ES-I3 (cell line): ENCODE results near the gene ETNPPL.

Experiments used
- H3K36me3 ChIP-seq: 2 replicates; pipeline ENCODE4 v1.6.1; 2013; ENCODE audit warnings: mild to moderate bottlenecking, low read length, control low read depth, moderate library complexity; ENCODE audit not compliant: insufficient read depth
- H3K4me1 ChIP-seq: 2 replicates; pipeline ENCODE4 v1.6.1; 2013; ENCODE audit warnings: mild to moderate bottlenecking, control low read depth, low read length; ENCODE audit not compliant: insufficient read depth
- H3K9ac ChIP-seq: 2 replicates; pipeline ENCODE4 v1.6.1; 2013; ENCODE audit warnings: low read depth, mild to moderate bottlenecking, low read length, moderate library complexity
- H3K9me3 ChIP-seq: 2 replicates; pipeline ENCODE4 v1.6.1; 2013; ENCODE audit warnings: mild to moderate bottlenecking, low read length, moderate library complexity; ENCODE audit not compliant: control insufficient read depth, insufficient read depth

Gene ETNPPL

DNA sequence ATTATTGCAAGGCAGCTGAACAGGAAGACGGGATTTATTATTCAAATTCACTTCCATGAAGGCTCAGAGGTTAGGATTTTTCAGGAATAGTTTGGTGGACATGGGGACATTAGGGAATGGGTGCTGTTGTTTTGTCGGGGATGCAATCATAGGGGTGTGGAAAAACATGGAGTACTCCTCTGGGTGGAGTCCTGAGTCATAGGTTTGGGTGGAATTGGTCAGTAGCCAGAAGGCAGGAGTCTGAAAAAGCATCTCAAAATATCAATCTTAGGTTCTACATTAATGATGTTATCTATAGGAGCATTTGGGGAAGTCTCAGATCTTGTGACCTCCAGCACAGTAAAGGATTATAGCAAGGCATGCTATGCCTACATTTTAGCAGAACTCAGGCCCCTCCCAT lies 14.5 kb upstream of the ETNPPL start:
- no peaks in the 10 kb centered on the region for H3K9me3 ChIP-seq
- no peaks in the 10 kb centered on the region for H3K36me3 ChIP-seq
- no peaks in the 10 kb centered on the region for H3K4me1 ChIP-seq
- H3K9ac ChIP-seq, result no peak overlapping the region

DNA sequence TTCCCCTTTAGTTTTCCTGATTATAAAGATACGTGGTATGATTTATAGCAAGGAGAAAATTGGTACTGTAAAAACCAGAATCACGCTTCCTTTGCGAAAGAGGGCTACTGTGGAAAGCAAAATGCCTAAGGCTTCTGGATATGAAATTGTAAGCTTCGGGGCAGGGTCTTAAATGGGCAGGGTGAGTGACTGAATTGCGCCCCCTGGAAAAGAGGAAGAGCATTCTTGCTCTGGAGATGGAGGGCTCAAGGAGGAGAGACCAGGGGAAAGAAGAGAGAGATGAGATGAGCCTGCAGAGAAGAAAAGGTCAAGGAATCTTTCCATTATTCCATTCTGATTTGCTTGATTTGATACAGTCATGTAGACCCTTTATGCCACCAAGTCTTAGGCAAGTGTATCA lies 13.1 kb upstream of the ETNPPL start:
- Histone ChIP-seq H3K4me1 (no peaks in the 10 kb centered on the region), H3K9me3 (no peaks in the 10 kb centered on the region), H3K9ac (no peak overlapping the region), H3K36me3 (no peaks in the 10 kb centered on the region)

DNA sequence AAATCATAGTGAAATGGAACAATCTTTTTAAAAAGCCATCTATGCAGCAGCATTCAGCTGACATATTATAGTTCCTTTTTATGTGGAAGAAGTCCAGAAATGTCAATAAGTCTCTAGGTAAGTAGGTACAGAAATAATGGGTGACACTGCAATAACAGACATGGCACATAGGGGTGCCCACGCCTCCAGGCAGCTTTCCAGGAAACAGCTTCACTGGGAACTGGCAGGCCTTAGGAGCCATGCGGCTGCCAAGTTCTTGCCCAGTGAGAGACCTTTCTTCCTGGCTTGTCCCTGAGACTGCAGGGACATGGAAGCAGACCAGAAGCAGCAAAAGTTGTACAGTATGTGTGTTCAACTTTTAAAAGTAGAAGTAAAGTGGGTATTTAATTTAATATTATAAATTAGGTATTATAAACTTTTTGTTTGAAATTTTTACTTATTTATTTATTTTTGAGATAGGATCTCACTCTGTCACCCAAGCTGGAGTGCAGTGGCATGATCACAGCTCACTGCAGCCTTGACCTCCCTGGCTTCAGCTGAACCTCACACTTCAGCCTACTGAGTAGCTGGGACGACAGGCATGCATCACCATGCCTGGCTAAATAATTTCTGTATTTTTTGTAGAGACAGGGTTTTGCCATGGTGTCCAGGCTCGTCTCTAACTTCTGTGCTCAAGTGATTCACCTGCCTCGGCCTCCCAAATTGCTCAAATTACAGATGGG lies 12.1 kb upstream of the ETNPPL start:
- no peaks in the 10 kb centered on the region for H3K9me3 ChIP-seq
- H3K9ac ChIP-seq, result no peak overlapping the region
- peaks cover 3% of the 10 kb centered on the region; the same call in 1 of the 2 replicates for H3K4me1 ChIP-seq
- no peaks in the 10 kb centered on the region for H3K36me3 ChIP-seq

DNA sequence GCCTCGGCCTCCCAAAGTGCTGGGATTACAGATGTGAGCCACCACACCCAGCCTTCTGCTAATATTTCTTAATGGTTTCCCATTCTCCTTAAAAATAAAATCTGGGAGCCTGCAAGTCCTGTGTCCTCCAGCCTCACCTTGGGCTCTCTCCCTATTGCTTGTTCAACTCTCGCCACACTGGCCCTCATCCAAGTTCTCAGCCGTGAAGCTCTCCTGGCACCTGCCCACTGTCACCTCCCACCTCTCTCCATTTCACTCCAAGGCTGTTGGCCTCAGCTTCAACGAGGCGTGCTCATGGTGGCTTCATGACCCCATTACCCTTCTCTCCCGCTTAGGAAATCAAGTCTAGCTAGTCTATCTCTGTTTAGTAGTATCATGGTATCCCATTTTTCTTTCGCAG lies 9.5 kb upstream of the ETNPPL start:
- peaks cover 3% of the 10 kb centered on the region; the same call in 1 of the 2 replicates for H3K4me1 ChIP-seq
- H3K36me3 ChIP-seq, result no peaks in the 10 kb centered on the region
- H3K9me3 ChIP-seq, result no peaks in the 10 kb centered on the region
- no peak overlapping the region for H3K9ac ChIP-seq

DNA sequence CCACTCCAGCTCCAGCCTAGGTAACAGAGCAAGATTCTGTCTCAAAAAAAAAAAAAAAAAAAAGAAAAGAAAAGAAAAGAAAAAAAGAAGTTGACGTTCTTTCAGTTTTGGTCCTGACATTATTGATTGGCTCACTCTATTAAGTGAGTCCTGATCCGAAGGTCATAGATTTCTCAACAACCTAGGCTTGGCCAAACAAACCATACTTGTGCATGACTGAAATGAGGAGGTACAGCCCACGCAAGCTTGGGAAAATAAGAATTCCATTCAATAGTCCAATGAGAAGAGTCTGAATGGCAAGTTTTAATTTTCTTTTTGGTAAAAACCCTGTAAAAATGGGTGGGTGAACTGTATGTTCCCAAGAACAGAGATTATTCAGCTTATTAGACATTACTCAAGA lies 3.2 kb upstream of the ETNPPL start:
- Histone ChIP-seq H3K36me3 (no peaks in the 10 kb centered on the region), H3K4me1 (peaks cover 3% of the 10 kb centered on the region; the same call in 1 of the 2 replicates), H3K9ac (no peak overlapping the region), H3K9me3 (no peaks in the 10 kb centered on the region)

DNA sequence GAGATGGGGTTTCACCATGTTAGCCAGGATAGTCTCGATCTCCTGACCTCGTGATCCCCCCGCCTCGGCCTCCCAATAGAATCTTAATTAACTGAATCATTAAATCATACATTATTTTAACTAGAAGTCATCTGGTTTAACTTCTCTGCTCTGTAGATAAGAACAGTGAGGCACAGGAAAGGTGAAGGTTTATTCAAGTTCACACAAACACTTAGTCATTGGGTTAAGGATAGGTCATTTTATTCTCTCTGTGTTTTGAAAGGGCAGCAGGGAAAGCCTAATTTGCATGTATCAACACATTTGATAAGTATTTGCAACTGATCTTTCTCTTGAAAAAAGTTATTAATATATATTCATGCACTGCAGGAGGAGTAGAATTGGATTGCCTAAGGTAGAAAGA lies 1.1 kb upstream of the ETNPPL start:
- H3K4me1 ChIP-seq, result no peaks in the 10 kb centered on the region
- no peaks in the 10 kb centered on the region for H3K36me3 ChIP-seq
- no peak overlapping the region for H3K9ac ChIP-seq

DNA sequence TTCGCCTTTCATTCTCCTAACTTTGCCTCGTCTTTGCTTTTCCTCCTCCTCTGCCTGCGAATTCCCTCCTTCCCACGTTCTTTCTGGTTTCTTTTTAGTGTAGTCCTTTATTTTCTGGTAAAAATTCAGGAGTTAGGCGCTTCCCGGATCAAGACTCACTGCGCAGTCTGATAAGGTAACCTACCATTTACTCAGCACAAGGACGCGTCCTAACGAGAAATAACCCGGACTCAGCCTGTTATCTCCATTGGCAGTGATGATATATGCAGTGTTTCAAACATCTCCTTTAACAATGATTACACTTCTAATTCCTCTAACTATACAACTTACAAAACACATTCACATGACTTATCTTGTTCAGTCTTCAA lies 357 bp upstream of the ETNPPL start:
- Histone ChIP-seq H3K4me1 (no peaks in the 10 kb centered on the region), H3K9me3 (no peaks in the 10 kb centered on the region), H3K9ac (peak overlapping the region; percentile 71), H3K36me3 (no peaks in the 10 kb centered on the region)

More for the DNA sequence above, 1.1 kb upstream of the ETNPPL start:
- no peaks in the 10 kb centered on the region for H3K9me3 ChIP-seq

DNA sequence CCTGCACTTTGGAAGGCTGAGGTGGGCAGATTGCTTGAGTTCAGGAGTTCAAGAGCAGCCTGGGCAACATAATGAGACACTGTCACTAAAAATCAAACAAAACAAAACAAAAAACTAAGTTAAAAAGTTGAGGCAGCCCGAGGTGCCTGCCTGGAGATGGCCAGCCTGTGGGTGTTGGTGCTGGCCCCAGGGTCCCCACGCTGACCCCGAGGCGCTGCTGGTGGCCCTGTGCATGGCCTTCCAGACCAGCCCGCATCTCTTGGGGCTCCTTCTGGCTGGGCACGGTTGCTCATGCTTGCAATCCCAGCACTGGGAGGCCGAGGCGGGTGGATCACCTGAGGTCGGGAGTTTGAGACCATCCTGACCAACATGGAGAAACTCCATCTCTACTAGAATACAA lies 4.4 kb downstream of the ETNPPL start:
- Histone ChIP-seq H3K9ac (no peak overlapping the region), H3K4me1 (no peaks in the 10 kb centered on the region), H3K9me3 (no peaks in the 10 kb centered on the region), H3K36me3 (no peaks in the 10 kb centered on the region)

DNA sequence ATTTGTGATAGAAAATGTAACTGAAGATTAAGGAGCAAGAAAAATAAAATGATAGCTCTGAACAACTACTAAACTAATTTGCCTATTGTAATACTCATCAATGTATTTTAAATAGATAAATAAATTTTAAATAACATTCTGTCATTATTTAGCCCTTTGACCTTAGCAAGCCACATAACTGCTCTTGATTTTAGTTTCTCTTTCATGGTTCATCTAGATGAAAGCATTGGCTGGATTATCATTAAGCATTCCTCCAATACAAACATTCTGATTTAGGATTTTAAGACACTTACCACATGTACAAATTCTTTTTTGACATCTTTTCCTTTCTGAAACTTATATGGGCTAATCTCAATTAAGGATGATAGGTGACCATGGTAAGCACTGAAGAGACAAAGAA lies 8.5 kb downstream of the ETNPPL start:
- H3K9me3 ChIP-seq, result no peaks in the 10 kb centered on the region

DNA sequence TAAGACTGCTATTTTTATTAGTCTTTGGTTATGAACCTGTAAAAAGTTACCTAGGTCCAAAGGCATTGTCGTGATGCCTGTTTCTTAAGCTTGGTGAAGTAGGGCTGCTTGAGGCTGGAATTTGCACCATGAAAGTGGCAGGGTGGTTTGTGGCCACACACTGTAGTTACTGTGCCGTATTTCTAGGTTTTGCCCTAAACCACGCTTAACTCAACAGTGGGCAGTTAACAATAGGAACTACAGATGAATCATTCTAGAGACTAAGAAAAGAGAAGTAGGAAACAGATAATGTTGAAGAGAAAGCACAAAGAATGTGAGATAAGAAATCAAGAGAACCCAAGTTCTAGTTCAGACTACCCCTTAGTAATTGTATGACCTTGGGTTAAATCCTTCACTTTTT lies 11.5 kb downstream of the ETNPPL start:
- H3K4me1 ChIP-seq, result no peaks in the 10 kb centered on the region
- no peaks in the 10 kb centered on the region for H3K9me3 ChIP-seq
- H3K36me3 ChIP-seq, result no peaks in the 10 kb centered on the region
- H3K9ac ChIP-seq, result no peak overlapping the region

More for the DNA sequence above, 8.5 kb downstream of the ETNPPL start:
- Histone ChIP-seq H3K9ac (no peak overlapping the region), H3K4me1 (no peaks in the 10 kb centered on the region), H3K36me3 (no peaks in the 10 kb centered on the region)

DNA sequence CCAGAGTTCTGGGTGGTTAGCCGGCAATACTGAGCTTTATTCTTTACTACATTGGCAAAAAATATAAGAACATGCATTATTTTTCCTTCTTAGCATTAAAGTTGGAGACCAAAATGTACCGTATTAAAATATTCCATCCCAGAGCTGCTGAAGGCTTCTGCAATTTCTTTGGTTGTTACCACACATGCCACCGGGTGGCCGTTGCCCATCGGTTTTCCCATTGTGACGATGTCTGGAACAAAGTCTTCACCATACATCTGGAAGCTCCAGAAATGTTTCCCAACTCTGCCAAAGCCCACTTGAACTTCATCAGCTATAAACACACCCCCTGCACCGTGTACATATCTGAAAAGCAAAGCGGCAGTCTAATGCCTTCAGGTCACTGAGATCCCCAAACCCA lies 13.7 kb downstream of the ETNPPL start:
- Histone ChIP-seq H3K4me1 (no peaks in the 10 kb centered on the region), H3K9ac (no peak overlapping the region), H3K9me3 (no peaks in the 10 kb centered on the region), H3K36me3 (no peaks in the 10 kb centered on the region)

DNA sequence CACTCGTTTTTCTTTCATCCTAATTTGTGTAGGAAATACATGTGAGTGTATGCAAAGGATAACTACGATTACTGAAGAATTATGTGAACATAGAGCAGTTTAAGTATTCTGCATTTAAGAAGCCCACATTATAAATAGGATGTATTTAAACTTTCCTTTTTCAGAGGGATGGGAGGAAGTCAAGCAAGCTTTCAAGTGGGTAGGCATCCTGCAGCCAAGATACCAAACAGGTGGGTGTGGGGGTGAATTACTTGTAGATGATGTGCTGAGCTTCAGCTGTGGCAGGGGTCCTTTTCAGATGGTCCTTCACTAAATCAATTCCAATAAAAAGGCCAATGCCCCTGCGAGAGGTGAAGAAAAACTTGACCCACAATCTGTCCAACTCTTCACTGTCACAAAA lies 16.3 kb downstream of the ETNPPL start:
- Histone ChIP-seq H3K9ac (no peak overlapping the region), H3K9me3 (no peaks in the 10 kb centered on the region), H3K36me3 (no peaks in the 10 kb centered on the region), H3K4me1 (no peaks in the 10 kb centered on the region)

DNA sequence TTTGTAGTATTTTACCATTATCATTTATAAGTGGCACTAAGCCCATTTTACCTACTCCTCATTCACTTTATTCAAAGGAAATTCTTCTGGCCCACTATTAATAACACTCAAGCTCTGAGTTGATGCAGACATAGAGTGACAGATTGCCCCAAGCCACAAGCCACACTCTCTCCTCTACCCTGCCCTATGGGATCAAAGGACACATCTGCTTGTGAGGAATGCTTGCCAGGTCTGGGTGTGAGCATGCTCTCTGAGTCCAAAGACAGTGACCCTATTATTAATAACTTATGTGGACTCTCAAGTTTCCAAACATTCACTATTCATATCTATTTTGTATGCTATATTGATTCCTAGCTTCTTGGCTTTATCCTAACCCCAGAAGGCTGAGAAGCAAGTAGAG lies 18.5 kb downstream of the ETNPPL start:
- Histone ChIP-seq H3K9me3 (no peaks in the 10 kb centered on the region), H3K36me3 (no peaks in the 10 kb centered on the region; the same call in 1 of the 2 replicates), H3K4me1 (no peaks in the 10 kb centered on the region), H3K9ac (no peak overlapping the region)

DNA sequence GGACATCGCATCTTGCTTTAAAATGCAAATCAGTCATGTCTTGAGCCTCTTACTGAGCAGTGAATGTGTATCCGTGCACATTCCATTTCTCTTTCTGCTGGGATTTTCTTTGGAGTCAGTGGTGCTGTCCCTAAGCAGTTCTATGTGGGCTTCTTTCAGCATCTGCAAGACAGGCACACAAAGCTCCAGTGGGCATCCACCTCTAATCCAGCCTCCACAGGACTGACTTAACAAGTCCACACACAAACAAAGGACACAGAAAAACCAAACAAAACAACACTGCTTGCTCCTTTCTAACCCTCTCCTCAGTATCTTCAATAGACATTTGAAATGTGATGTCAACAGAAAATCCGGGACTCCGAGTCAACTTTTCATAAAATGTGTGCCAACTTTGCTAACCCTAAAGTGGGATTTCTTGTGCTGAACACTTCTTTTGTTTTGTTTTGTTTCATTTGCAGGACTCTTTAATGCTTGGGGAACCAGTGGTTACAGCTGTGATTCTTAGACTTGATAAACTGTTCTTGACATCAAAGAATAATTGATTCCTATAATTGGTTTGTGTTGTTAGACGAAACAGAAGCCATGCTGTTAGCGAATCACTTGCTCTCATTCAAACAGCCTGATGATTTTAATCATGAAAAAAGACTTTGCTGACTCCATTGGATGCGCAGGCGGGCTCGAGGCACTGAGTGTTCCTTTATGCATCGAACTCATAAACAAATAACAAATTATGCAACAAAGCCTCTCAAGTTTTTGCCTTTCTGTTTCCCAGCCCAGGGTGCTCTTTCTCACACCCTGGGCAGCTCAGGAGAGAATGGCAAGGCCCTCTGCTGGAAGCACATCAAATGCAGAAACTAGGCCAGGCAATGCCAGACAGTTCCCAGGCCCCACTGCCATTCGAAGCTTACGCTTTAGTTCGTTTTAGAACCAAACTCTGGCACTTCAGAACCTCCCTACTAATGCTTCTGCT lies 20.1 kb downstream of the ETNPPL start:
- Histone ChIP-seq H3K9ac (no peak overlapping the region), H3K9me3 (no peaks in the 10 kb centered on the region), H3K36me3 (no peaks in the 10 kb centered on the region; the same call in 1 of the 2 replicates), H3K4me1 (no peaks in the 10 kb centered on the region)
